HG03139 (cell line): Measurements from ENCODE around the gene MITF.

ENCODE experiments used
- ATAC-seq: cut with Tn5 transposase; IDR thresholded peaks from one replicate; pipeline ENCODE4 v1.9.1; 2021; ENCODE audit not compliant: unreplicated experiment

The MITF gene, protein sequence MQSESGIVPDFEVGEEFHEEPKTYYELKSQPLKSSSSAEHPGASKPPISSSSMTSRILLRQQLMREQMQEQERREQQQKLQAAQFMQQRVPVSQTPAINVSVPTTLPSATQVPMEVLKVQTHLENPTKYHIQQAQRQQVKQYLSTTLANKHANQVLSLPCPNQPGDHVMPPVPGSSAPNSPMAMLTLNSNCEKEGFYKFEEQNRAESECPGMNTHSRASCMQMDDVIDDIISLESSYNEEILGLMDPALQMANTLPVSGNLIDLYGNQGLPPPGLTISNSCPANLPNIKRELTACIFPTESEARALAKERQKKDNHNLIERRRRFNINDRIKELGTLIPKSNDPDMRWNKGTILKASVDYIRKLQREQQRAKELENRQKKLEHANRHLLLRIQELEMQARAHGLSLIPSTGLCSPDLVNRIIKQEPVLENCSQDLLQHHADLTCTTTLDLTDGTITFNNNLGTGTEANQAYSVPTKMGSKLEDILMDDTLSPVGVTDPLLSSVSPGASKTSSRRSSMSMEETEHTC

DNA sequence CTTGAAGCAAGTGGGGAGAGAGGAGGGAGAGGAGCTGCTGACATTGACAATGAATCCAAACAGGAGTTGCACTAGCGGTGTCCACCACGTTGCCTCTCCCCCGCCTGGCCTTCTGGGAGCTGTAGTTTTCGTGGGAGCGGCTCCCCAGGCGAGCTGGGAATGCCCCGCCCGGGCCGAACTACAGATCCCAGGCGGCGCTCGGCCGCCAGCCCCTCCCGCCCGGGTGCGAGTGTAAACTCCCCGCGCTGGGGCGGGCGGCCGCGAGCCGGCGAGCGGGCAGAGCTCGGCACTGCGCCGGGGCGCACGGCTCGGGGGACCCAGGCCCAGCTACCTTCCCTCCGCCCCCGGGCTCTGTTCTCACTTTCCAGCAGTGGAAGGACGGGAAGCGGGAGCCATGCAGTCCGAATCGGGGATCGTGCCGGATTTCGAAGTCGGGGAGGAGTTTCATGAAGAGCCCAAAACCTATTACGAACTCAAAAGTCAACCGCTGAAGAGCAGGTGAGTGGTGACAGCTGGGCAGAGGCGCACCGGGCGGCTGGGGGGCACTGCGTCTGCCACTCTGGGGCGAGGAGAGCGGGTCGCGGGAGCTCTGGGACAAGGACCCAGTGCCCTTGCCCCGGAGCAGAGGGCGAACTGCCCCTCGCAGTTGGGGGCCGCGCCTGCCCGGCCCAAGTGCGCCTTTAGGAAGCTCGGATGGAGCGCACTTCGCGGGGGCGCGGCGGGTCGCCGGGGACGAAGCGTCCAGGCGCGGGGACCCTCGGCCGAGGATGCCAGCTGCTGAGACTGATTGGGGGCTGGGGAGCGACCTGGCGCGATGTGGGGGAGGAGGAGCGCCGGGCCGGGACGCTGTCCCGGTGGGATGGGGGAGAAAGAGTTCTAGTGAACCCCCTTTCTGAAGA lies at the start of gene MITF:
TSS of gene MITF (plus strand) at position 261 of the 899 bp plus-strand sequence. CDS start at position 395, 134 bp downstream.
- peak; percentile 97 for ATAC-seq

DNA sequence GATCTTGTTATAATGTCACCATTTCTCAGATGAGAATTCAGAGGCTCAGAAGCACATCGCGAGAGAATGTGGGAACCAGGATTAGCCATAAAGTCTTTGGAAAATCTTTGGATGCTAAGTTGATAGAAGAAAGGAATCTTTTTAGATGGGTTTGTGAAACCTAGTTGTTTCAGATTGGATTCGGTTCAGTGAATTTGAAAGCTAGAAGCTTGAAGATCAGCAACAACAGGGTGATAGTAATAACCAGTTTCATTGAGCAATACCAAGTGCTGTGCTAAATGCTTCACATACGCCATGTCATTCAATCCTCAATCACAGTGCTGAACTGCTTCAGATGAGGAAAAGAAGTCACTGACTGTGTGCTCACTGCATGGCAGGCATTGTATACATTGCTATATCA lies 47.4 kb upstream of the MITF start:
- ATAC-seq, result no peak

DNA sequence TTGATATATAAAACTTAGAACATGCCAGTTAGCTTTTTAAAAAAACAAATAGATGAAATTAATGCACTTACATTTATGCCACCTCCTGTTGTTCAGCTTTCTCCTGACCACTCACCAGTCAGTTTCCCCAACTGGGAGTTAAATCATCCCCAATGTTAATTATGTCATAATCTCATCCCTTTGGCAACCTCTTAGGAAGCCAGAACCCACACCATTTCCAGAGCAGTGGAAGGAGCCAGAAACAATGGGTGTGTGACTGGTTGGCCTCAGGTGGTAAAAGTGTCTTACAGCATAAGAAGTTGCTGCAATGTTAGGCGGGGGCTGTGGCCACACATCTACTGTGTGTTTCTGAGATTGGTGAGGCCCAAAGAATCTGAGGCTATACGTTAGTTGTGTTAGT lies 46.5 kb upstream of the MITF start:
- ATAC-seq, result no peak

DNA sequence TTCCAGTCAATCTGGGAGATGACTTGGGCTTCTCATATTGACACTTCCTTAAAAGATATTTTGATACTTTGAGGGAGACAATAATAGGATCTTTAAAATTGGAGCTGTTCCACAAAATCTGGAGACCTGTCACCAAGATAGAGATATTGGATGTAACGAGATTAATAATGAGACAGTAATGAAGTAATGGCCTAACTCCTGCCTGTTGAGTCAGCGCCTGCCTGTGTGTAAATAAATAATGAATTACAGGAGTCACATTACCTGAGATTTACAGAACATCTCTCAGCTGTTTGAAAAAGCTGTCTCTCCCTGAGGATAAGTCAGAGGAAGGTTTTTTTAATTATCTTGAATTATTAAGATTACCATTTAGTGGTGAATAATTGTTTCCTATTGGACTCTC lies 43.8 kb upstream of the MITF start:
- ATAC-seq, result no peak

DNA sequence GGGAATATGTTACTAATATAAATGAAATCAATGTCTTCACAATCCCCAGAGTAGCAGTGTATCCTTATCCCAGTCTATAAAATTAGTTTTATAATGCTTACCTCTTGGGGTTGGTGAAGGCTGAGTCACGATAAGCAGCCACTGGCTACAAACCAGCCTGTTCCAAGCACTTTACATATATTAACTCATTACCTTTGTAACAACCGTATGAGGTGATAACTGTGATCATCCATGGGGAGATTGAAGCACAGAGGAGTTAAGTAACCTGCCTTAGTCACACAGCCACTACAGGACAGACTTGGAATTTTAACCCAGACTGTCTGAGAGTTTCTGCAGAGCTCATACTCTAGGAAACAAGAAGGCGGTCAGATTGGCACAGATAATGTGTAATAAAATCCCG lies 43.3 kb upstream of the MITF start:
- ATAC-seq, result no peak

DNA sequence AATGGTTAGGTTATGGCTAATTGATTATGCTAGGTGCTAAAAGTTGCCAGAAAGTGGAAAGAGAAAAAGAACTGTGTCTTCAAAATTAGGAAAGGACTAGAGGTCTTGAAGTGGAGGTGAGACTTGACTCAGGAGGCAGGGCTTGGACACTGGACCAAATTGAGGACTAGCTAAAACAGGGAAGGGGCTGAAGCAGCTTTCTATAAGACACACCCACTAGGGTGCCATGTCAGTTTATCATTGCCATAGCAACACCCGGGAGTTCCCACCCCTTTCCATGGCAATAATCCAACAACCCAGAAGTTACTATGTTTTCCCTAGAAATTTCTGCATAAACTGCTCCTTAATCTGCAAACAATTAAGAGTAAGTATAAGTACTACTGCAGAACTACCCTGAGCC lies 42.9 kb upstream of the MITF start:
- no peak for ATAC-seq

DNA sequence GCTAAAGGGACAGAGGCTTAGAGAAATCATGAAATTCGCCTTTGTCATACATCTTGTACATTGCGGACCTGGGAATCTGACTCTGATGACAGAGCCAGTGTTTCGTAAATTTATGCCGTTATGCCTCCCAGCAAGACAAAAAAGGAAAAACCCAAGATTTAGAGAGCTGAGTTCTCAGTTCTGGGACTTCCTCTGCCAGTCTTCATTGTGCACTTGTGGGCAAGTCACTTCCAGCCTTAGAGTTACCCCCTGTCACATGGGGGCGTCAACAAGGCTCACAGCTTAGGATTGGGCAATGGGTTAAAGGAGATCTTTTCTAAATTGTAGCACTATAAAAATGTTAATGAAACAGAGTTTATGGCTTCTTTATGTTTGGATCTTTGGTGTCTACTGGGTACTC lies 41.9 kb upstream of the MITF start:
- ATAC-seq, result no peak

DNA sequence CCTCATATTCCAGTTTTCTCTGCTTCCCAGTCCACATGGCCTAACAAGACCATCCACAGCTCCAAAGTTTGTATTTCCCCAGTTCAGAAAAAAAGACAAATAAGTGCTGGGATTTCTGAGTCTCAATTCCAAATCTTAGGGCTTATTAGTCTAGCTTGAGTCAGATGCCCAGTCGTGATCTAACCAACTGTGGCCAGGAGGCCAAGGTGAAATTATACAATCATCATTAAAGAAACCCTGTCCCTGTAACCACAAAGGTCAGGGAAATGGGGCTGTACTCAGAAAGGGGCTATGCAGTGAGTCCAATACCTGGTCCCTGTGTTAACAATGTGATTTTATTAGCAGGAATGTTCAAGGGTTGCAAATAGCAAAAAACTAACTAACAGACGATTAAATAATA lies 40.5 kb upstream of the MITF start:
- ATAC-seq, result no peak

DNA sequence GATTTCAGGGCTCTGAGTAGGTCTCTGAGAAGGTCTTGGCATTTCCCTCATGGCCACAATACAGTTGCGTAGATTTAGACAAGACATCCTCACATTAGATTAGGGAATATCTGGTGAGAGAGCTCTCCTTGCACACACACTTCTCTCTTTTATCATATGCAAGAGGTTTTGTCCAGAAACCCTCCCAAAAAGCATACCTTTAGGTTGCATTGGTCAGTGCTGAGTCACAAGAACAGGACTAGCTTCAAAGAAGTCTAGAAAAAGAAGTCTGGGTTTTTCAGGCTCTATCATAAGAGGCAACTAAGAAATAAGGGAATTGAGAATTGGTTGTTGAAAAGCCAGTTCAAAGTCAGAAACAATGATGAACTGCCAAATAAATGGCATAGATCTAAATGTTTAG lies 40.1 kb upstream of the MITF start:
- ATAC-seq, result no peak

DNA sequence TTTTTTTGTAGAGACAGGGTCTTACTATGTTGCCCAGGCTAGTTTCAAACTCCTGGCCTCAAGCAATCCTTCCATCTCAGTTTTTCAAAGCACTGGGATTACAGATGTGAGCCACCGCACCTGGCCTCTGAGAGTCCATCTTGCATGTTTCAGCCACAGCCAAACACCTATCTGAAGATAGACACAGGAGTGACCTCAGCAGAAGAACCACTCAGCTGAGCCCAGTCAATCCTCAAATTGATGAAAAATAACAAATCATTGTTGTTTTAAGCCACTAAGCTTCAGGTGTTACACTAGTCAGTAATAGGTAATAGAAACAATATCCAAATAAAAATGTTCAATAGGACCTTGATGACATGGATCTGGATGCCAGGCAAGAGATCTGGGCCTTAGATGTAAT lies 38.3 kb upstream of the MITF start:
- no peak for ATAC-seq

DNA sequence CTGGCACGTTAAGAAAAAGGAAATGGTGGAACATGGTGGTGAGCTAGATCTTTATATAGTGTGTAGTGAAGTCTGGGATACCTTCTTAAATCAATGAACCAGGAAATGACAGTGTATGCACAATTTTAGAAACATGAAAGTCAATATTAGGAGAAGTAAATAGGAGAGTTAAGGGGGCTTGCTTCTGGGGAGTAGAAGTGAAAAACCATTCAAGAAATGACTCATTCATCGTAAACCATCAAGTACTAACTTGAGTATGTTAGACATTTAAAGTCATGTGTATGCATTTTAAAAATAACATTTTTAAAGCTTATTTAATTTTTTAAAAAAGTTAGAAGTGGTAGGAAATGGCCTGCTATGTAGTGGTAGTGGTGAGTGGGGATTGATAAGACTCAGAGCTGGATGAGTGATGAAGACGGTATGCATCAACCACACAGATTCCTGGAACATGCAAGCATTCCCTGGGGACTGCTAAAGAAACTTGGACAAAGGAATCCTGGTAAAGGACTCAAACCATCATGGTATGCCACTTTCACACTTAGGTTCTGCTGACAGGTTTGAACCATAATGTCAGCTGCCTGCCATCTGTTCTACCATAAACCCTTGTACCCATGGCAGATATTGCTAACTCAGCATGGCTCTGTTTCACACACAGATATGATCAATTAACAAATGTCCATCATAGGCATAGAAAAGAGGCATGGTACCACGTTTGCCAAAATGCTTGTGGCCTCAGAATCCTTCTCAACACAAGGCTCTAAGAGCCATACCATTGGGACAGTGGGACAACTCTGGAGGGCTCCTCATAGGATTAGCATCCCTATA lies 28.9 kb upstream of the MITF start:
- ATAC-seq, result no peak

DNA sequence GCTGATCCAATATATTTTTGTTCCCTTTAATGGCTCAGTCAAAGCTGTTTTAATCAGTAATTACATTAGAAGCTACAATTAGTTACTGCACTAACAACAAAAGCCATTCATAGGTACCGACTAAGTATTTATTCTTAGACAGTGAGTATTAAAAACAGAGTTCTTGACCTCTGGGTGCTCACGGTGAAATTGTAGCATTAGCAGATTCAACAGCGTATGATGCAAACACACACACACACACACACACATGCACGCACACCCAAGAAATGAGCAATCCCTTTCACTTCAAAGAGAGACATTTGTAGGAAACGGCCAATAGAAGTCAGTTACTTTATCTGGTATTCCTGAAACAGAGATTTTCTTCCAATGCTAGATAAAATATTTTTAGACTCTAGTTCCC lies 27.0 kb upstream of the MITF start:
- ATAC-seq, result no peak

DNA sequence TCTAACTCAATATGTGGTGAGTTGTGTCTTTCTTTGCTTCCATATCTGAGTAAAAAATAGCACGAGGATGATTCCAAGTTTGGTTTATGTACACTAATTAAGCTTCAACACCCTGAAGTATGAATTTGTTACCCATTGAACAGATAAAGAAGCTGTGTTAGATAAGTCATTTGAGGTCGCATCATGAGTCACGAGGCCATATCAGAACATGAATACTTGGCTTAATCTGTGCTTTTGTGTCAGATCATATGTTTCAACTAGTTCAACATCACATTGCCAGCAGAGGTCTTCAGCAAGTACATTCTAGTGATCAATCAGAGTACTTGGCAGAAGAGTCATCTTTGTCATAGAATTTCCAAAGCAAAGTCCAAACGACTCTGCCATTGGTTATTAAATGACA lies 26.3 kb upstream of the MITF start:
- ATAC-seq, result no peak

DNA sequence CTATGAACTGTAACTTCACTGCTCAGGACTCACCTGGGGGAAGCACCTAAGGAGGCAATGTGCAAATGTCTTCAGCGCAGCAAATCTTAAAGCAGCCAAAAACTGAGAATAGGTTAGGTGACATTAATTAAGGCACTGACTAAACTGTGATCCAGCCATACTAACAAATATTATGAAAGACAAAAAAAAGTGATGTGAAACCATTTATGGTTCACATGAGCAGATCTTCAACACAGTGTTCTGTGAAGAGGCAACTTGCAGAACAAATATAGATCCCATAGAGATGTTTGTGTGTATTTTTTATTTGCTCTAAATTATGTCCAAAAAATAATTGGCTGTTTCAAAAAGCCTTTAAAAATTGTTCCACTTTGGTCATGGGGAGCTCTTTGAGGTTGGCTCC lies 24.1 kb upstream of the MITF start:
- no peak for ATAC-seq

DNA sequence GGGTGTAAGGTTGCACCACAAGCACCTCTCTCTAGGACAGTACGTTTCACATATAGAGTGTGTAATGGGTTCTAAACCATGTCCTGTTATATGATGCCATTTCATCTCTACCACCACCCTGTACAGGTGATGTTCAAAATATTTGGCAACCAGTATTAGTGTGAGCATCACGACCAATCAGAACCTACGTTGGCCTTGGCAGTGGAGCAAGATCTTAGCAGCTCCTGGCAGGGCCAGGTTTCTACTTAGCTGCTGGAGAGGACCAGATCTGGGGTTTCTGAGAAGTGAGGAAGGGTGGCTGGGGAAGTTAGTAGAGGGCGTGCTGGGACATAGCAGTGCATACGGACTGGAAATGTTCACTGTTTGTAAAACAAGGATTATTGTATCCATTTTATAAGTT lies 23.1 kb upstream of the MITF start:
- no peak for ATAC-seq

DNA sequence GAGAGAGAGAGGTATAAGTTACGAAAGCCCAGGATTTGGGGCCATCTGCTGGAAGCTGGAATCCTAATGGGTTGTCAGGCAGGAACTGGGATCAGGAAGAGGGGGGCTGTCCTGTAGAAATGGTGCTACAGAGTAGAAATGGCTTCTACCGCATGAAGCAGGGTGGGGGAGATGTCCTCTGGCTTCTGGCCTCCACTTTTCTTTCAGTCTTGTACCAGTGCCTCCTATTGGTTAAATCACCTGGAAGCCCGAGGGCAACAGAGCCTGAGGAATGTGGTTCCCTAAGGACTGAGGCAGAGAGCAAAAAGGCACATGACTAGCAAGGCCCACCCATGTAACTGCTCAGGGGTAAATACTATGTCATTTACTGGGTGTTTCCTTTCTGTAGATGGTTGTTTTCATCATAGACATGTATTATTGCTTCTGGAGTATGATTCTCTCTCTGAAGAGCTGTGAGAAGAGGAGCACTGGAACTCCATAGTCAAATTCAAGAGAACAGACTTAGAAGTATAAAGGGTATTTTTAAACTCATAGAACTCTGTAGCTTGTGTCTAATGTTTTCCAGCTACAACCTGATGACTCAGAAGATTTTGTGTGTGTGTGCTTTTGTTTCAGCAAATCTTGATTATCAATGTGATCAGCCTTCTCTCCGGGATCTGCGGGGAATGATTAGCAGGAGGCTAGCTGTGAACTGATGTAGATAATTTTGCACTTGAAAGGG lies 20.2 kb upstream of the MITF start:
- no peak for ATAC-seq

DNA sequence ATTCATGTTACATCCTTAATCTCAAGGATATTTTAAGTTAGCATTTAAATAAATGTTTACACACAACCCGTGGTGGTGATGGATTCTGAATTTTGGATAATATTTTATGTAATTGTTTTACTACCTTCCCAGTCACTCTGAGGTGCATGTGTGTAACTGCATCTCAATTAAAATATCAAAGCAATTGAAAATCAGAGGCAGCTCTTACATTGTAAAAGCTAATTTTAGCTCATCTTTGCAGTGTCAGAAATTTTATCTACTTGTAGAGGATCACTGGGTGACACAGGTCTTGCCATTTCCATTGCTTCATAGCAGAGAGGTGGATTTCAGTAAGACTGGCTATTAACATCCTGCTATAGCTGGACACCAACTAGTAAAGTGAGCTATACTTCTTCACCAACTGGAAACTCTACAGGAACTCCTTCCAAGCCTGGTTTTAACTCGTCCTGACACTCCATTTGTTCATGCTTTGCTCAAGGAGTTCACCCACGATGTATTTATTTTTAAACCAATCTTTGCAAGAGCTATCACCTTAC lies 19.6 kb upstream of the MITF start:
- no peak for ATAC-seq

DNA sequence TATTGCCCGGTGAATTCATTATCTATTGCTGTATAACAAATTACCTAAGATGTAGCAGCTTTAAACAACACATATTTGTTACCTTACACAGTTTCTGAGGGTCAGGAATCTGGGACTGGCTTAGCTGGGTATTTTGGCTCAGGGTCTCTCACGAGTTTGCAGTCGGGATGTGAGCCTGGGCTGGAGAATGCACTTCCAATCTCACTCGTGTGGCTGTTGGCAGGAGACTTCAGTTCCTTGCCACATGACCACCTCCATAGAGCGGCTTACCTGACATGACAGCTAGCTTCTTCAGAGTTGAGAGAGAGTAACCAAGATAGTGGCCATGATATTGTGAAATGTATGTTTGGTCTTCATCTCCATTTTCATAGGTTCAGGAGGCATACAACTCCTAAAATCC lies 18.4 kb upstream of the MITF start:
- no peak for ATAC-seq

DNA sequence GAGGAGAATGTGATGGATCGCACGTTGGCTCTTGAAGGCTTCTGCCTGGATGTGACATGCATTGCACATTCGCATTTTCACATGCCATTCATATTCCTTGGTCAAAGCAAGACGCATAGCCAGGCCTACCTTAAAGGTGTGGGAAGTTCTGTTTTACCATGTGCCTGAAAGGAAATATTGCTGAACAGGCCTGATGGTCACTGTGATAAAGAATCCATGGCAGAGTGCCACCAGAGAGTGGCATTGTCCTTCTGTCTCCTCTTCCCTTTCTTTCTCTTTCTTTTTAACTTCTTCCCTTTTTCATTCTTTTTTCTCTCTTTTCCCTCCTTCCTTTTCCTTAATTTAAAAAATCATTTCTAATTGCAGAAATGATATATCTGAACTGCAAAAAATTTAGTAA lies 15.9 kb upstream of the MITF start:
- no peak for ATAC-seq

DNA sequence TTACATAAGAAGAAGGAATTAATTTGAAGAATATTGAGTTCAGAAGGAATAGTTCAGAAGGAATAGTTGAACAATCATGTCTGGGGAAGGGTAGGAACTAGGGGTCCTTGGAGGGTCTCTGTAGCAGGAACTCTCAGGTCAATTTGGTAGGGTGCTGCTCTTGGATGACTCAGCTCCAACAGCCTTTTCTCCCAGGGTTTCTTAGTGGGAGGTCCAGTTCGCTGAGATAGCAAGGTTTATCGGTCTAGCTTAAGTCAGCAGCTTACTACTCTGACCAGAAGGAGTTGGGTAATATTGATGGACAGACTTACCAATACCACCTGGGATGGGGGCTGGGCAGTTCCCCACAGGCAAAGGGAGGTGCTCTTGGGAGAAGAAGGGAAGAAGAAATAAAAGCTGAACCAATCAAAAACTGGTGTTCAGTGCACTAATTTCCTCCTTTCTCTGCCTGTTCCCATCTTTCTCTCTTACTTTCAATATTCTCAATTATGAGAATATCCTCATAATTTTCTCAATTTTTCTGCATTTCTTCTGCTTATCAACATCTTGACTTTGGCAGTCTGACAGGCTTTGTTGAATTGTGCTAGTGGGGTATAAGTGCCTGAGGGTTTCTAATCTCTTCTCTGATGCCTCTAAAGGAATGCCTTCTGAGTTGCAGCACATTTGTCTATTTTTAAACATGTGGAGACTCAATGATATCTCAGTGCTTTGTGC lies 14.4 kb upstream of the MITF start:
- no peak for ATAC-seq
